ENCODE results near the gene ZNF576. TPM values are rescaled to one million over a fixed set of nuclear protein-coding genes. Genes with fewer than 3 reads are reported as not detected.
"Not testable (repeated sequence)": the region's sequence is repeated elsewhere in the genome, so short reads cannot be mapped to it uniquely, and the experiment has no call there.

Gene ZNF576
- total and polyA plus RNA-seq, 3 experiments from 2014 or later, result 9.3 to 20.9 (median 19.5) TPM

DNA sequence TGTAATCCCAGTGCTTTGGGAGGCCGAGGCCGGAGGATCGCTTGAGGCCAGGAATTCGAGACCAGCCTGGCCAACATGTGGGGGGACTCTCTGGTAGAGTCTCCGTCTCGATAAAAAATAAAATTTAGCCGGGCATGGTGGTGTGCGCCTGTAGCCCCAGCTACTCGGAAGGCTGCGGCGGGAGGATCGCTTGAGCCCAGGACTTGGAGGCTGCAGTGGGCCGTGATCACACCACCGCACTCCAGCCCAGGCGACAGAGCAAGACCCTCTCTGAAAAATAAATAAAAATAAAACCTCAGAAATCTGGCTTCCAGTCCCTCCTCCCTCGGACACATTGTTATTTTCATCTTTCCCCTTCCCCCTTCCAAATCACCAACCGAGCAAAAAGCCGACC, 793 bp upstream of the ZNF576 start:
- peaks cover 43 to 50% (median 46%) of the 10 kb centered on the region in 3 donors for H3K4me1 Mint-ChIP-seq
- DNase-seq, result no peak
- peak overlapping the region; percentile 96 for H3K27ac ChIP-seq (ENCODE audit: low read depth, low read length)
- peaks cover 7% of the 10 kb centered on the region for H3K36me3 ChIP-seq (ENCODE audit: insufficient read depth, low read length)
- H3K9me3 Mint-ChIP-seq, result no peaks in the 10 kb centered on the region
- peaks cover 0 to 67% (median 2%) of the 10 kb centered on the region in 3 donors for H3K36me3 Mint-ChIP-seq
- no peaks in the 10 kb centered on the region for H3K27me3 ChIP-seq (ENCODE audit: insufficient read depth, low read length, poor library complexity, severe bottlenecking)
- ChIA-PET POLR2A (interaction anchor here (0.7 to 3.2 kb wide), 12 partner anchors 15 to 296 kb away, joined by 3 to 23 read pairs (median 6); partner anchors contain the start of genes PINLYP, XRCC1 and ZNF575), CTCF (interaction anchor here (0.7 to 5.4 kb wide), 17 partner anchors 10 to 156 kb away, joined by 3 to 124 read pairs (median 14); partner anchors contain the start of genes ETHE1 and ZNF575)
- H3K4me1 ChIP-seq (ENCODE audit: insufficient read depth, low read length), result peaks cover 38% of the 10 kb centered on the region
- H3K27ac Mint-ChIP-seq, result peak overlapping the region; percentile 99 to 100 (median 100)
- peaks cover 0 to 4% of the 10 kb centered on the region in 2 donors for H3K27me3 Mint-ChIP-seq
- peak overlapping the region; percentile 71 for H3K4me3 ChIP-seq (ENCODE audit: low read length)
- no peaks in the 10 kb centered on the region for H3K9me3 ChIP-seq (ENCODE audit: low read length)
- H3K4me3 Mint-ChIP-seq, result peak overlapping the region; percentile 89 to 98 (median 96)

DNA sequence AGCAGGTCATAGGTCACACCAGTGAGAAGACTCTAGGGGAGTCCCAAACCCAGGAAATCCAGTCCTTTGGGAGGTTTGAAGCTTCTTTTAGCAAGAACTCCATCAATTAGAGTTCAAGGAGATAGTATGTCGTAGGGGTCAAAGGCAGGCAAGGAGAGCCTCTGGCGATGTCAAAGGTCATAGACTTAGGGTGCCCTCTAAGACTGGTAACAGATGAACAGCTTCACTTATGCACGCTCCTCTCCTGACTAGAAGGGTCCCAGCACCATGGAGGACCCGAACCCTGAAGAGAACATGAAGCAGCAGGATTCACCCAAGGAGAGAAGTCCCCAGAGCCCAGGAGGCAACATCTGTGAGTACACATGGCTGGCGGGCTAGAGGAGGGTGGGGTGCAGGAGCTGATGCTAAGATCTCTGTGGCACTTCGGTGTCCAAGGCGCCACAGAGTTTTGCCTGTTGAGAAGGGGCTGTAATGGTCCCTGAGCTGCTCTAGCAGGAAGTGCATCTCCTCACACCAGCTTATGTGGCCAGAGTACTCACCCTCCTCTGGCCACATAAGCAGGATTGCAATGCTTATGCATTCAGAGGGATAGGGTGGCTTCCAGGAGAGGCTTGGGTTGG, 557 bp downstream of the ZNF576 start:
- Histone ChIP-seq H3K9me3 (ENCODE audit: low read length) (no peaks in the 10 kb centered on the region), H3K4me1 (ENCODE audit: insufficient read depth, low read length) (peaks cover 38% of the 10 kb centered on the region), H3K36me3 (ENCODE audit: insufficient read depth, low read length) (peaks cover 7% of the 10 kb centered on the region), H3K27ac (ENCODE audit: low read depth, low read length) (peak overlapping the region; percentile 96), H3K27me3 (ENCODE audit: insufficient read depth, low read length, poor library complexity, severe bottlenecking) (no peaks in the 10 kb centered on the region), H3K4me3 (ENCODE audit: low read length) (peak overlapping the region; percentile 71)
- peaks cover 39 to 50% (median 43%) of the 10 kb centered on the region in 3 donors for H3K4me1 Mint-ChIP-seq
- ChIA-PET CTCF (interaction anchor here (1.2 to 5.4 kb wide), 6 partner anchors 22 to 71 kb away, joined by 3 to 124 read pairs (median 12); partner anchors contain the start of genes ETHE1, XRCC1 and ZNF575), POLR2A (interaction anchor here (1.1 to 3.2 kb wide), 3 partner anchors 21 to 69 kb away, joined by 4 to 19 read pairs (median 9); partner anchors contain the start of genes PINLYP and XRCC1)
- peaks cover 0 to 71% (median 2%) of the 10 kb centered on the region in 3 donors for H3K36me3 Mint-ChIP-seq
- peaks cover 0 to 4% of the 10 kb centered on the region in 2 donors for H3K27me3 Mint-ChIP-seq
- peak overlapping the region; percentile 89 to 98 (median 96) for H3K4me3 Mint-ChIP-seq
- H3K27ac Mint-ChIP-seq, result peak overlapping the region; percentile 99 to 100 (median 100)
- no peak for DNase-seq
- H3K9me3 Mint-ChIP-seq, result no peaks in the 10 kb centered on the region

DNA sequence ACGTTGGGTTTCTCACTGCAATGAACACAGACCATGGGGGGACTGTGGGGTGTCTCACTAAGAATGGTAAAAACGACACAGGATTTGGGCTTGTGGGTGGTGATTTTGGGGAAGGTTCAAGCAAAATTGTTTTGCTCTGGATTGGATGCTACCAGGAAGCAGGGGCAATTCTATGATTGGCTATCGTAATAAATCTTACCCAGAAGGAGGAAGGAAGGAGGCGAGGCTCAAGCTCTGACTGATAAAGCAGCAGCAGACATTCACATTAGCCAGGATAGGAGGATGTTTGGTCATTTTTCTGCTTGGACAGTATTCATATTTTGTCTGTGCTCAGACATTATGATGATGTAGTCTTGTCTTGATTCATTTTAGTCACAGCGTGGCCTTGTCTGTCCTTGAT, 1.5 kb downstream of the ZNF576 start:
- Histone ChIP-seq H3K27ac (ENCODE audit: low read depth, low read length) (peak overlapping the region; percentile 96), H3K27me3 (ENCODE audit: insufficient read depth, low read length, poor library complexity, severe bottlenecking) (no peaks in the 10 kb centered on the region), H3K4me1 (ENCODE audit: insufficient read depth, low read length) (peaks cover 38% of the 10 kb centered on the region), H3K9me3 (ENCODE audit: low read length) (no peaks in the 10 kb centered on the region), H3K4me3 (ENCODE audit: low read length) (no peak overlapping the region), H3K36me3 (ENCODE audit: insufficient read depth, low read length) (peaks cover 7% of the 10 kb centered on the region)
- H3K9me3 Mint-ChIP-seq, result no peaks in the 10 kb centered on the region
- peak overlapping the region; percentile 89 to 98 (median 96) for H3K4me3 Mint-ChIP-seq
- ChIA-PET CTCF (interaction anchor here (1.3 to 5.4 kb wide), 2 partner anchors 23 to 43 kb away, joined by 3 to 124 read pairs; partner anchors contain the start of gene XRCC1), POLR2A (interaction anchor here (0.5 kb wide), 1 partner anchor 1660 kb away, joined by 7 read pairs; no protein-coding TSS in a partner anchor)
- peaks cover 39 to 50% (median 43%) of the 10 kb centered on the region in 3 donors for H3K4me1 Mint-ChIP-seq
- peak overlapping the region; percentile 34 to 100 (median 100) for H3K27ac Mint-ChIP-seq
- peaks cover 0 to 75% (median 0%) of the 10 kb centered on the region in 3 donors for H3K36me3 Mint-ChIP-seq
- DNase-seq, result no peak
- H3K27me3 Mint-ChIP-seq, result peaks cover 0 to 4% of the 10 kb centered on the region in 2 donors

DNA sequence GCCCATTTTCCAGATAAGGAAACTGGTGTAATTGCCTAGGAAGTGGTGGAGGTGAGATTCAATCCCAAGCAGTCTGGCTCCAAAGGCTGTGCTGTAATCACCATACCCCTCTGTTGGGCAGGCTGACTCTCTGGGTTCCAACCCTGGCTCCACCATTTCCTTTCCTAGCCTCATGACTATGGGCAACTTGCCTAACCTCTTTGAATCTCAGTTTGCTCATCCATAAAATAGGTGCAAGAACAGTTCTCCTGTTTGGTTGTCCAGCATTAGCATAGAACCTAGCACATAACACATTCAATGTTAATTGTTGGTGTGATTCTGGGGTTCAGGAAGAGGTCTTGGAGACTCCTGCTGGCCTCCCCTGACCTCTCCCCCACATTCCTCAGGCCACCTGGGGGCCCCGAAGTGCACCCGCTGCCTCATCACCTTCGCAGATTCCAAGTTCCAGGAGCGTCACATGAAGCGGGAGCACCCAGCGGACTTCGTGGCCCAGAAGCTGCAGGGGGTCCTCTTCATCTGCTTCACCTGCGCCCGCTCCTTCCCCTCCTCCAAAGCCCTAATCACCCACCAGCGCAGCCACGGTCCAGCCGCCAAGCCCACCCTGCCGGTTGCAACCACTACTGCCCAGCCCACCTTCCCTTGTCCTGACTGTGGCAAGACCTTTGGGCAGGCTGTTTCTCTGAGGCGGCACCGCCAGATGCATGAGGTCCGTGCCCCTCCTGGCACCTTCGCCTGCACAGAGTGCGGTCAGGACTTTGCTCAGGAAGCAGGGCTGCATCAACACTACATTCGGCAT, 2.2 kb downstream of the ZNF576 start:
- peak overlapping the region in 4 of 7 donors; percentile 34 to 98 (median 92) for H3K4me3 Mint-ChIP-seq
- POLR2A ChIA-PET, result no interaction called here
- H3K27ac Mint-ChIP-seq, result peak overlapping the region in 6 of 8 donors; percentile 11 to 100 (median 52)

DNA sequence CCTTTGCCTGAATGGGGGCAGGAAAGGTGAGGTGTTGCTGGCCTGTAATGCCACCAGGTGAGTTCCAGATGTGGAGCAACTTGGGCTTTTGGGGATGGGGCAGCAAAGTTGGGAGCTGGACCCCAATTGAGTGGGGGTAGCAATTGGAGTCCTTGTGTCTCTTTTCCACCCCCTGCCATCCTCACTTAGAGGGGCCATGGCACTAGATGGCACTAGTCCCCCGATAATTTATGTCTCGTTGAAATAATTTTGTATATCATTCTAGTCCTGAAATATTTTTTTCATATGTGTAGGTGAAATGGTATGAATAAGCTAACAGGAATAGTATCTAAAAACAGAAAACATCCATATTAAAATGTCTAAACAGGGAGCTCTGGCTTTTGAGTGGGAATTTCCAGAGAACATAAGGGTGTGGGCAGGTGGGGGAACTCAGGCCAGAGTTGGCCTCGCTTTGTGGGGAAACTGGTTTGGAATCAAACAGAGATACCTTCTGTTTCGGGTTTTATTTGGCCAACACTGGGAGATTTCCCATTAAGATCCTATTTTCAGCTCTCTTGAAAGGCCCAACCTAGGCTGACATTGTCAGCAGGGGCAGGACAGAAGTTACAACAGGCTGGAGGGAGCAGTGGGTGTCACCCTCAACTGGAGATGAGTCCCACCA, 3.4 kb downstream of the ZNF576 start:
- Histone ChIP-seq H3K27me3 (ENCODE audit: insufficient read depth, low read length, poor library complexity, severe bottlenecking) (no peaks in the 10 kb centered on the region), H3K9me3 (ENCODE audit: low read length) (no peaks in the 10 kb centered on the region), H3K36me3 (ENCODE audit: insufficient read depth, low read length) (peaks cover 7% of the 10 kb centered on the region), H3K27ac (ENCODE audit: low read depth, low read length) (no peak overlapping the region), H3K4me3 (ENCODE audit: low read length) (no peak overlapping the region), H3K4me1 (ENCODE audit: insufficient read depth, low read length) (peaks cover 26% of the 10 kb centered on the region)
- no peak overlapping the region for H3K4me3 Mint-ChIP-seq
- H3K36me3 Mint-ChIP-seq, result peaks cover 0 to 72% (median 2%) of the 10 kb centered on the region in 3 donors
- peak overlapping the region in 6 of 8 donors; percentile 6 to 59 (median 38) for H3K27ac Mint-ChIP-seq
- no peaks in the 10 kb centered on the region for H3K9me3 Mint-ChIP-seq
- ChIA-PET CTCF (interaction anchor here (1.3 kb wide), 1 partner anchor 67 kb away, joined by 3 read pairs; the partner anchor contains the start of gene ZNF575), POLR2A (interaction anchor here (0.6 kb wide), 1 partner anchor 21 kb away, joined by 4 read pairs; no protein-coding TSS in a partner anchor)
- H3K27me3 Mint-ChIP-seq, result peaks cover 0 to 4% of the 10 kb centered on the region in 2 donors
- DNase-seq, result no peak
- peaks cover 31 to 36% (median 33%) of the 10 kb centered on the region in 3 donors for H3K4me1 Mint-ChIP-seq

More for the DNA sequence above, 2.2 kb downstream of the ZNF576 start:
- CTCF ChIA-PET, result no interaction called here
- Histone ChIP-seq H3K4me1 (ENCODE audit: insufficient read depth, low read length) (peaks cover 38% of the 10 kb centered on the region), H3K4me3 (ENCODE audit: low read length) (no peak overlapping the region), H3K9me3 (ENCODE audit: low read length) (no peaks in the 10 kb centered on the region), H3K27ac (ENCODE audit: low read depth, low read length) (no peak overlapping the region), H3K36me3 (ENCODE audit: insufficient read depth, low read length) (peaks cover 7% of the 10 kb centered on the region), H3K27me3 (ENCODE audit: insufficient read depth, low read length, poor library complexity, severe bottlenecking) (no peaks in the 10 kb centered on the region)
- no peaks in the 10 kb centered on the region for H3K9me3 Mint-ChIP-seq
- no peak for DNase-seq
- peaks cover 0 to 74% (median 0%) of the 10 kb centered on the region in 3 donors for H3K36me3 Mint-ChIP-seq
- peaks cover 36 to 44% (median 37%) of the 10 kb centered on the region in 3 donors for H3K4me1 Mint-ChIP-seq
- H3K27me3 Mint-ChIP-seq, result peaks cover 0 to 4% of the 10 kb centered on the region in 2 donors

DNA sequence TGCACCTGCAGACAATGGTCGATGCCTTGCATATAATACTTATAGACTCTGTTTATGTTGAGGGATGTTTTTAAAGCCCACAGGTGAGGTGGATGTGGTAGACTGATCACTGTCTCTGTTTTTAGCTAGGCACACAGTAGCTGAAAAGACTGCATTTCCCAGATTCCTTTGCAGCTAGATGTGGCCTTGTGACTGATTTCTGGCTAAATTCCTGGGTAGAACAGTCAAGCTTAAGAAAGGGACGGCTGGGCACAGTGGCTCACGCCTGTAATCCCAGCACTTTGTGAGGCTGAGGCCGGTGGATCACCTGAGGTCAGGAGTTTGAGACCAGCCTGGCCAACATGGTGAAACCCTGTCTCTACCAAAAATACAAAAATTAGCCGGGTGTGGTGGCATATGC, 3.9 kb downstream of the ZNF576 start:
- DNase-seq; H3K4me3 ChIP-seq (ENCODE audit: low read length); H3K27me3 ChIP-seq (ENCODE audit: insufficient read depth, low read length, poor library complexity, severe bottlenecking); H3K27ac ChIP-seq (ENCODE audit: low read depth, low read length); POLR2A ChIA-PET; H3K9me3 ChIP-seq (ENCODE audit: low read length); H3K27me3 Mint-ChIP-seq; H3K36me3 ChIP-seq (ENCODE audit: insufficient read depth, low read length); H3K4me3 Mint-ChIP-seq; H3K9me3 Mint-ChIP-seq: not testable (repeated sequence)
- Mint-ChIP-seq H3K4me1 (peaks cover 29 to 33% (median 30%) of the 10 kb centered on the region in 3 donors), H3K36me3 (peaks cover 0 to 74% (median 2%) of the 10 kb centered on the region in 3 donors), H3K27ac (peak overlapping the region in 4 of 8 donors; percentile 6 to 59 (median 44))
- CTCF ChIA-PET, result interaction anchor here (1.3 kb wide), 1 partner anchor 67 kb away, joined by 3 read pairs; the partner anchor contains the start of gene ZNF575
- H3K4me1 ChIP-seq (ENCODE audit: insufficient read depth, low read length), result peaks cover 21% of the 10 kb centered on the region

DNA sequence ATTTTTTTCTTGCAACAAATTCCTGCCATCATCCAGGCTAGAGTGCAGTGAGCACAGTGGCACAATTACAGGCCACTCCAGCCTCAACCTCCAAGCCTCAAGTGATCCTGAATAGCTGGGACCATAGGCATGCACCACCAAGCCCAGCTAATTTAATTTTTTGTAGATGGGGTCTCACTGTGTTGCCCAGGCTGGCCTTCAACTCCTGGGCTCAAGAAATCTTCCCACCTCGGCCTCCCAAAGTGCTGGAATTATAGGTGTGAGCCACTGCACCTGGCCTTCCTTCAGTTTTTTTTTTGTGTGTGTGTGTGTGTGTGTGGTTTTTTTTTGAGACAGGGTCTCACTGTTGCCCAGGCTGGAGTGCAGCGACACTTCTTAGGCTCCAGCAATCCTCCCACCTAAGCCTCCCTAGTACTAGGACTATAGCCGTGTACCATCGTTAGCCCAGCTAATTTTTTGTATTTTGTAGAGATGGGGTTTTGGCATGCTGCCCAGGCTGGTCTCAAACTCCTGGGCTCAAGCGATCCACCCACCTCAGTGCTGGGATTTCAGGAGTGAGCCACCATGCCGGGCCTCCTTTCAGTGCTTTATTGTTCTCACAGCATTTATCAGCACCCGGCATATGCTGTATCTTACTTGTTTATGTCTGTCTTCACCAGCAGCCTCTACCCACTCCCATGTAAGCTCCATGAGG, 9.6 kb downstream of the ZNF576 start:
- Mint-ChIP-seq H3K4me3 (no peak overlapping the region), H3K4me1 (peaks cover 3 to 9% (median 7%) of the 10 kb centered on the region in 3 donors), H3K9me3 (no peaks in the 10 kb centered on the region), H3K27ac (peak overlapping the region in 1 of 8 donors; percentile 87), H3K36me3 (peaks cover 0 to 54% (median 7%) of the 10 kb centered on the region in 3 donors), H3K27me3 (no peaks in the 10 kb centered on the region)
- DNase-seq, result no peak
- POLR2A ChIA-PET, result no interaction called here
- no peaks in the 10 kb centered on the region for H3K9me3 ChIP-seq (ENCODE audit: low read length)
- H3K4me3 ChIP-seq (ENCODE audit: low read length), result no peak overlapping the region
- H3K27ac ChIP-seq (ENCODE audit: low read depth, low read length), result no peak overlapping the region
- H3K4me1 ChIP-seq (ENCODE audit: insufficient read depth, low read length), result no peaks in the 10 kb centered on the region
- H3K36me3 ChIP-seq (ENCODE audit: insufficient read depth, low read length), result no peaks in the 10 kb centered on the region
- H3K27me3 ChIP-seq (ENCODE audit: insufficient read depth, low read length, poor library complexity, severe bottlenecking), result no peaks in the 10 kb centered on the region
- CTCF ChIA-PET, result interaction anchor here (1.1 to 1.3 kb wide), 2 partner anchors 11 to 47 kb away, joined by 3 read pairs; partner anchors contain the start of gene IRGQ

Data from CD8-positive, alpha-beta memory T cell (primary cell).